ENCODE data around the gene TMEM273.

The TMEM273 gene

DNA sequence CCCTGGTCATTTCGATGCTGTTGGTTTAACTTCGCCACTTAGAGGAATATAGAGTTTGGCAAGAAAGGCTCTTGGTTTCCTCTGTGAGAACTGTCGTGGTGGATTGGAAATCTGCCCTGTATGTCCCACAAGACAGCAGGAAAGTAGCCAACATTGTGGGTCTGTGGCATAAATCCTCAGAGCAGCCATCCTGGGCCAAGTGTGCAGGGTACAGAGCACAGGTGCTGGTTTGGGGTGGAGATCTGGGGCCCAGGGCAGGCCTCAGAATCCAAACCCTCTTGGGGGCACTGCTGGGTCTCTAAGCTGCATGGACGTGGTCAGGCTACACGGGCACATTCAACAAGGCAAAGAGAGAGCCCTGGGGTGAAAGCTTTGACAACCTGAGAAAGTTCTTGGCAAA lies 39.2 kb upstream of the TMEM273 start:
- TF ChIP-seq, protein P1, sequence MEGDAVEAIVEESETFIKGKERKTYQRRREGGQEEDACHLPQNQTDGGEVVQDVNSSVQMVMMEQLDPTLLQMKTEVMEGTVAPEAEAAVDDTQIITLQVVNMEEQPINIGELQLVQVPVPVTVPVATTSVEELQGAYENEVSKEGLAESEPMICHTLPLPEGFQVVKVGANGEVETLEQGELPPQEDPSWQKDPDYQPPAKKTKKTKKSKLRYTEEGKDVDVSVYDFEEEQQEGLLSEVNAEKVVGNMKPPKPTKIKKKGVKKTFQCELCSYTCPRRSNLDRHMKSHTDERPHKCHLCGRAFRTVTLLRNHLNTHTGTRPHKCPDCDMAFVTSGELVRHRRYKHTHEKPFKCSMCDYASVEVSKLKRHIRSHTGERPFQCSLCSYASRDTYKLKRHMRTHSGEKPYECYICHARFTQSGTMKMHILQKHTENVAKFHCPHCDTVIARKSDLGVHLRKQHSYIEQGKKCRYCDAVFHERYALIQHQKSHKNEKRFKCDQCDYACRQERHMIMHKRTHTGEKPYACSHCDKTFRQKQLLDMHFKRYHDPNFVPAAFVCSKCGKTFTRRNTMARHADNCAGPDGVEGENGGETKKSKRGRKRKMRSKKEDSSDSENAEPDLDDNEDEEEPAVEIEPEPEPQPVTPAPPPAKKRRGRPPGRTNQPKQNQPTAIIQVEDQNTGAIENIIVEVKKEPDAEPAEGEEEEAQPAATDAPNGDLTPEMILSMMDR (IDR thresholded peaks at IDR 0.05; ENCODE audit: low read depth, low read length, missing control alignments): no peak

GRCh38 chr10:49226594-49226993 lies 38.4 kb upstream of the TMEM273 start:
- H3K4me3 ChIP-seq (ENCODE audit: low read depth, low read length): no peak overlapping the region
- TF ChIP-seq, protein P1 (IDR thresholded peaks at IDR 0.05; ENCODE audit: low read depth, low read length, missing control alignments): no peak
- DNase-seq (ENCODE audit: low read depth): no peak

More for the DNA sequence above, 39.2 kb upstream of the TMEM273 start:
- H3K4me3 ChIP-seq (ENCODE audit: low read depth, low read length): no peak overlapping the region
- DNase-seq (ENCODE audit: low read depth): no peak

DNA sequence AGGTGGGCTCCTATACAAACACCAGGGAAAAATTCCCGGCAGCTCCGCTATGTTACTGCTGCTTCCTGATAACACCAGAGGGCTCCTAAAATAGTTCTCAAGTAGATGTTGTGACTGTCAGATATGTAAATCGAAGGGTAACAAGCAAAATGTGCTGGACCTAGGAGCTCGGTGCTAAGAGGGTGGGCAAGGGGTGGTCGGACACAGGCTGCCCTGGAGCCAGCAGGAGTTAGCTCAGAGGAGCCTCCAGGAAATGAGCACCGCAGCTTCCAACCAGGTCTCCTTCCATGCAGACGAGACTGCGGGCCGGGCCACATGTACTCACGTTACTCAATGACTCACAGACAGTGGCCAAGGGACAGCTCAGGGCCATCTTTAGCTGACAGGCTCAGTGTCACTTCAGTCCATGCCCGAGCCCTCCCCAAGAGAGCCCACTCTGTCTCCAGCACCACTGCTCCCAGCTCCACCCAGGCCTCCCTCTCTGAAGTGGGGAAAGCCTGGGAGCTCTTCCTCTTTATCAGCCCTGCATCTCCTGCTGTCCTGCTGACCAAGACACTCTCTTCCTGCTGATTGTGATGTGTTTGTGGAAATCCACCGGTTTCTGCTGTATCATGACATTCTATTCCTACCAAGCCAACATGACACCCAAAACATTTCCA lies 37.2 kb upstream of the TMEM273 start:
- no peak for DNase-seq (ENCODE audit: low read depth)
- TF ChIP-seq, protein P1 (IDR thresholded peaks at IDR 0.05; ENCODE audit: low read depth, low read length, missing control alignments): no peak
- H3K4me3 ChIP-seq (ENCODE audit: low read depth, low read length): no peak overlapping the region

- H3K4me3 ChIP-seq (ENCODE audit: low read depth, low read length): no peak overlapping the region
- no peak for DNase-seq (ENCODE audit: low read depth)
- TF ChIP-seq, protein P1 (IDR thresholded peaks at IDR 0.05; ENCODE audit: low read depth, low read length, missing control alignments): no peak
These were observed 35.0 kb upstream of the TMEM273 start for GRCh38 chr10:49223205-49223604.

DNA sequence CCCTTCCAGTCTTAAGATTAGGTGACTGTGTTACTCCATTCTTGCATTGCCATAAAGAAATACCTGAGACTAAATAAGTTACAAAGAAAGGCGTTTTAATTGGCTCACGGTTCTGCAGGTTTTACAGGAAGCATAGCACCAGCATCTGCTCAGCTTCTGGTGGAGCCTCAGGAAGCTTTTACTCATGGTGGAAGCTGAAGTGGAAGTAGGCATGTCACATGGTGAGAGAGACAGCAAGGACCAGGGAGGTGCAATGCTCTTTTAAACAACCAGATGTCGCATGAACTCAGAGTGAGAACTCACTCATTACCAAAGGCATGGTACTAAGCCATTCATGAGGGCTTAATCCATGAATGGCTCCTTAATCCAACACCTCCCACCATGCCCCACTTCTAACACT lies 34.0 kb upstream of the TMEM273 start:
- TF ChIP-seq, protein P1 (IDR thresholded peaks at IDR 0.05; ENCODE audit: low read depth, low read length, missing control alignments): peak; percentile 19
- no peak for DNase-seq (ENCODE audit: low read depth)
- no peak overlapping the region for H3K4me3 ChIP-seq (ENCODE audit: low read depth, low read length)

DNA sequence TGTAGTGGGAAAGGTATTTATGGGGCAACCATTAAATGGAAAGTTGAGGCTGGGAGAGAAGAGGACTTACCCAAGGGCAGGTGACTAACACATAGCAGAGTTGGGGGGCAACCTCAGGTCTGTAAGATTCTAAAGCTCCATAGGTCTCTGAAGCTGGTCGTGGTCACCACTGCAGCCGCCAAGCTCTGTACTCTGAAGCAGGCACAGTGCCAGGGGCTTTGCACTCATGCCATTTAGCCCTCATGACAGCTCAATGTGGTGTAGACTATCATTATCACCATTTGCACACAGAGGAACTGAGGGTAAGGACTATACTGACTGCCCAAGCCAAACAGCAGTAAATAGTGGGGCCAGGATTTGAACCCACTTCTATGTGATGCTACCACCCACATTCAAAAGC lies 32.5 kb upstream of the TMEM273 start:
- TF ChIP-seq, protein P1 (IDR thresholded peaks at IDR 0.05; ENCODE audit: low read depth, low read length, missing control alignments): no peak

DNA sequence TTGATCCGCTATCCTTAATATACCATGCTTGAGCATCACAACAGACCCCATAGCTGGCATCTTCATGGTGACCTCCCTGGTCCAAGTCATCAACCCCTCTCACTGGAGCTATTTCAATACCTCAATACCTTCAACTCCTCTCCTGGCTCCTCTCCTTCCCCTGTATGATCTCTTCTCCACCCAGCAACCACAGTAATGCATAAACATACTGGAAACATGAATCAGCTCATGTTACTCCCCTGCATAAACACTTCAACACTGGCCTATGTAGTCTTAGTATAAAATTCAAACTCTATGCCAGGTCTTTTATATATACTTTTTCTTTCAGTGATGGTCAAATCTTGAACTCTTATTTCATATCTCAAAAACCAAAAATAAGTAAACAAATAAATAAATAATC lies 31.8 kb upstream of the TMEM273 start:
- no peak overlapping the region for H3K4me3 ChIP-seq (ENCODE audit: low read depth, low read length)
- TF ChIP-seq, protein P1 (IDR thresholded peaks at IDR 0.05; ENCODE audit: low read depth, low read length, missing control alignments): no peak
- DNase-seq (ENCODE audit: low read depth): no peak

More for the DNA sequence above, 32.5 kb upstream of the TMEM273 start:
- DNase-seq (ENCODE audit: low read depth): no peak
- H3K4me3 ChIP-seq (ENCODE audit: low read depth, low read length): no peak overlapping the region
